ENCODE measurements around the gene RAMP1. TPM values are rescaled to one million over a fixed set of nuclear protein-coding genes. Genes with fewer than 3 reads are reported as not detected.
A peak's percentile ranks its signal among the peaks of the same experiment; 100 is the strongest.
"Not testable (repeated sequence)": the region's sequence is repeated elsewhere in the genome, so short reads cannot be mapped to it uniquely, and the experiment has no call there.

The RAMP1 gene
- total RNA-seq, 2 experiments from 2014 or later: 8.1 to 9.6 TPM

DNA sequence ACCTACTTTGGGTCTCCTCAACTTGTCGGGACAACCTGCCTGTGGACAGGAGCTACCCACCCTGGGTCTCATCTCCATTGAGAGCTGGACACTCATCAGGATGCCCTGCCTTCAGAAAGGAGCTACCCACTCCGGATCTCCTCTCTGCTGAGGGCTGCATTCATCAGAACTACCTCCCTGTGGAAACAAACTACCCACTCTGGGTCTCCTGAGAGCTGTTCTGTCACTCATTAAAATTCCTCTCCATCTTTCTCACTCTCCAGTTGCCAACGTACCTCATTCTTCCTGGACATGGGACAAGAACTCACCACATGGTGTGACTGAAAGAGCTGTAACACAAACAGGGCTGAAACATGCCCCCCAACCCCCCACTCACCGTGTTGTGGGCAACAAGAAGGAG is 84.9 kb downstream of the RAMP1 start:
- ChIA-PET CTCF (no interaction called here), POLR2A (interaction anchor here (3.0 kb wide), 1 partner anchor 45 kb away, joined by 10 read pairs; no protein-coding TSS in a partner anchor)
- H3K4me3 Mint-ChIP-seq: no peak overlapping the region
- H3K4me1 Mint-ChIP-seq: peaks cover 71% of the 10 kb centered on the region
- peaks cover 29% of the 10 kb centered on the region for H3K9me3 Mint-ChIP-seq
- peaks cover 43% of the 10 kb centered on the region for H3K36me3 Mint-ChIP-seq (ENCODE audit: low read depth)
- peaks cover 2% of the 10 kb centered on the region for H3K27me3 Mint-ChIP-seq
- DNase-seq: no peak
- peak overlapping the region; percentile 97 for H3K27ac Mint-ChIP-seq

DNA sequence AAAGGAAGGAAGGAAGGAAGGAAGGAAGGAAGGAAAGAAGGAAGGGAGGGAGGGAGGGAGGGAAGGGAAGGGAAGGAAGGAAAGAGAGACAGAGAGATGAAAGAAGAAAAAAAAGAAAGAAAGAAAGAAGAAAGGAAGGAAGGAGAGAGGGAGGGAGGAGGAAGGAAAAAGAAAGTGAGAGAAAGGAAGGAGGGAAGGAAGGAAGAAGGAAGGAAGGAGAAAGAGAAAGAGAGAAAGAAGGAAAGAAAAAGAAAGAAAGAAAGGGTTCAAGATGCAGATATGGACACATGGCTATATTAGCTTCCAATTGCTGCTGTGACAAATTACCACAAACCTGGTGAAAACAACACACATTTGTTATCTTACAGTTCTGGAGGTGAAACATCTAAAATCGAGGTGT is 87.0 kb downstream of the RAMP1 start:
- H3K9me3 Mint-ChIP-seq: peaks cover 25% of the 10 kb centered on the region
- H3K4me1 Mint-ChIP-seq: peaks cover 52% of the 10 kb centered on the region
- POLR2A ChIA-PET: no interaction called here
- H3K36me3 Mint-ChIP-seq (ENCODE audit: low read depth): peaks cover 38% of the 10 kb centered on the region
- DNase-seq: no peak
- H3K27me3 Mint-ChIP-seq: peaks cover 2% of the 10 kb centered on the region
- H3K4me3 Mint-ChIP-seq: no peak overlapping the region
- CTCF ChIA-PET: no interaction called here
- H3K27ac Mint-ChIP-seq: peak overlapping the region; percentile 35

- H3K4me1 Mint-ChIP-seq: peaks cover 14% of the 10 kb centered on the region
- H3K27ac Mint-ChIP-seq; H3K9me3 Mint-ChIP-seq; H3K36me3 Mint-ChIP-seq (ENCODE audit: low read depth); H3K4me3 Mint-ChIP-seq; DNase-seq; POLR2A ChIA-PET: not testable (repeated sequence)
- H3K27me3 Mint-ChIP-seq: peaks cover 11% of the 10 kb centered on the region
- CTCF ChIA-PET: interaction anchor here (0.9 kb wide), 1 partner anchor 12 kb away, joined by 3 read pairs; no protein-coding TSS in a partner anchor
These were observed 91.9 kb downstream of the RAMP1 start for GRCh38 chr2:237951354-237951753.

DNA sequence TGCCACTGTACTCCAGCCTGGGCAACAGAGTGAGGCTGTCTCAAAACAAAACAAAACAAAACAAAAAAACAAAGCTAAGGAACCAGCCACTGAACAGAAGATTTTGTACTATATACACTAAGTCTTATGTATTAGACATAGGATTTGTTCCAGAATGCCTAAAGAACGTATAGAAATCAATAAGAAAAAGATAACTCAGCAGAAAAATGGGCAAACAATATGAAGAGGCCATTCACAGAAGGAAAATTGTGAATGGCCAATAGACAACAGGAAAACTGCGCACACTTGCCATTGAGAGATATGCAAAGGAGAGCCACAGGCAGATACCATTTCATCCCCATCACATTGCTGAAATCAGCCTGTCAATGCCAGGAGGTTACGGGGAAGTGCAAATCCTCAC is 92.5 kb downstream of the RAMP1 start:
- ChIA-PET CTCF (no interaction called here), POLR2A (interaction anchor here (1.0 kb wide), 1 partner anchor 83 kb away, joined by 3 read pairs; no protein-coding TSS in a partner anchor)
- Mint-ChIP-seq H3K27me3 (peaks cover 14% of the 10 kb centered on the region), H3K4me3 (no peak overlapping the region), H3K36me3 (ENCODE audit: low read depth) (peaks cover 4% of the 10 kb centered on the region), H3K27ac (no peak overlapping the region), H3K9me3 (peaks cover 5% of the 10 kb centered on the region), H3K4me1 (peaks cover 12% of the 10 kb centered on the region)
- no peak for DNase-seq

DNA sequence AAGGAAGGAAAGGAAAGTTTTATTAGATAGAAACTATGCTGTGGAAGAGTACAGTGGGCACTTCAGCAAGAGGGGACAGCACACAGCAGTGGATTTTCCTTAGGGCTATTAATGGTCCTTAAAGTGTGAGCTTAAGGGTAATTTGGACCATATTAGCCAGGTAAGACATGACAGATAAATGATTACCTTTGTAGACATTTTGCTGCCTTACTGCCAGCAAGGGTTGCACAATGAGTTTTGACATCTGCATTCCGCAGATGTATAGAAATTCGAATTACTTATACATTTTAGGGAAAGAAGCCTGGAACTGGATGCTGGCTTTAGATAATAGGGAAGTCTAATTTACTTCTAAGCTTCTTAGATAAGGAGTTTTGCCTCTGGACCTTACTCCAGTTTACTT is 93.4 kb downstream of the RAMP1 start:
- Mint-ChIP-seq H3K4me1 (peaks cover 12% of the 10 kb centered on the region), H3K27ac (no peak overlapping the region), H3K36me3 (ENCODE audit: low read depth) (no peaks in the 10 kb centered on the region), H3K9me3 (no peaks in the 10 kb centered on the region), H3K4me3 (no peak overlapping the region), H3K27me3 (peaks cover 19% of the 10 kb centered on the region)
- CTCF ChIA-PET: interaction anchor here (0.6 to 1.5 kb wide), 2 partner anchors 10 to 29 kb away, joined by 3 to 4 read pairs; no protein-coding TSS in a partner anchor
- POLR2A ChIA-PET: no interaction called here
- no peak for DNase-seq

DNA sequence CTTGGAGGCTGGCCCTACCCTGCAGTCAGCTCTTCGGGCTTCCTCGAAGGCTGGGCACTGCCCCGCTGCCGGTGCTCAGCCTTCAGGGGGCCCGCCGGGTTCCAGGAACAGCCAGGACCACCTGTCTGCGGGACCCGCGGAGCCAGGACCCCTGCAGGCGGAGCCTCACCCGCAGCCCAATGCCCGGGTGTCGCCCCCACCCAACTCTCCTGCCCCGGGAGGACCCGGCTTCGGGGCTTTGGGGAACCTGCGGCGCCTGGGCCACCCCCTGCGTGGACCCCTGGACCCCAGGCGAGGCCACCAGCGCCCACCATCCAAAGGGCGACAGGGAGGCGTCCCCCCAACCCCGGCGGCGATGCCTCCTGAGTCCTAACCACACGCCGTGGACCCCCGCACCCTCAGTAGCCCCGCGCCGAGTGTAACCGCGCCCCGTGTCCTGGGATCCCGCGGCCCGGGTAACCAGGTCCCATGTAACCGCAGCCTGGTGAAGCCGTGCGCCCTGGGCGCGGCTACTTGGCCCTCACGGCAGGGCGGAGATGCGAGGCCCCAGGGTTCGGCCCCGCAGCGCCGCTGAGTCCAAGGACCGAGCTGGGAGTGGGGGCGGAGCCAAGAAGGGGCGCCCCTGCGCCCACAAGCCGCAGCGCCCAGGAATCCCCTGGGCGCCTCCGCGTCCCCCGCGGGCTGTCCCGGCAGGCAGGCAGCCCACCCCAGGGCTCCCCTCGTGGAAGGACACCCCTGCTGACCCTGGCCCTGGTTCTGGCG is 96.4 kb downstream of the RAMP1 start:
- no peak for DNase-seq
- H3K27me3 Mint-ChIP-seq: peaks cover 24% of the 10 kb centered on the region
- POLR2A ChIA-PET: interaction anchor here (0.7 to 1.0 kb wide), 2 partner anchors 14 to 15 kb away, joined by 3 read pairs; no protein-coding TSS in a partner anchor
- no peaks in the 10 kb centered on the region for H3K9me3 Mint-ChIP-seq
- no peak overlapping the region for H3K27ac Mint-ChIP-seq
- CTCF ChIA-PET: interaction anchor here (1.7 kb wide), 1 partner anchor 13 kb away, joined by 4 read pairs; no protein-coding TSS in a partner anchor
- H3K4me1 Mint-ChIP-seq: peaks cover 12% of the 10 kb centered on the region
- H3K36me3 Mint-ChIP-seq (ENCODE audit: low read depth): no peaks in the 10 kb centered on the region
- no peak overlapping the region for H3K4me3 Mint-ChIP-seq

GRCh38 chr2:237956402-237956736 is 96.9 kb downstream of the RAMP1 start:
- no peak for DNase-seq
- POLR2A ChIA-PET: interaction anchor here (0.7 to 1.2 kb wide), 3 partner anchors 11 to 15 kb away, joined by 3 to 5 read pairs (median 3); no protein-coding TSS in a partner anchor
- no peaks in the 10 kb centered on the region for H3K9me3 Mint-ChIP-seq
- H3K4me1 Mint-ChIP-seq: peaks cover 12% of the 10 kb centered on the region
- no peak overlapping the region for H3K4me3 Mint-ChIP-seq
- CTCF ChIA-PET: interaction anchor here (1.2 kb wide), 1 partner anchor 307 kb away, joined by 4 read pairs; no protein-coding TSS in a partner anchor
- H3K27me3 Mint-ChIP-seq: peaks cover 24% of the 10 kb centered on the region
- no peak overlapping the region for H3K27ac Mint-ChIP-seq
- no peaks in the 10 kb centered on the region for H3K36me3 Mint-ChIP-seq (ENCODE audit: low read depth)

GRCh38 chr2:237961637-237962036 is 102.2 kb downstream of the RAMP1 start:
- CTCF ChIA-PET: no interaction called here
- no peak for DNase-seq
- Mint-ChIP-seq H3K27me3 (peaks cover 16% of the 10 kb centered on the region), H3K27ac (no peak overlapping the region), H3K4me3 (no peak overlapping the region), H3K36me3 (ENCODE audit: low read depth) (peaks cover 8% of the 10 kb centered on the region), H3K4me1 (peaks cover 12% of the 10 kb centered on the region), H3K9me3 (peaks cover 16% of the 10 kb centered on the region)
- POLR2A ChIA-PET: no interaction called here

Other genes starting within 250 kb of the RAMP1 start
- gene LRRFIP1, start 232.0 kb upstream of the RAMP1 start, total RNA-seq: 100 to 1,000 TPM; 242 to 248 TPM
- gene RBM44, start 60.8 kb upstream of the RAMP1 start, total RNA-seq: under 1 TPM; 0.75 to 0.93 TPM
- gene UBE2F, start 107.4 kb downstream of the RAMP1 start, total RNA-seq: 10 to 100 TPM; 77.5 to 82.7 TPM
- gene SCLY, start 201.4 kb downstream of the RAMP1 start, total RNA-seq: 10 to 100 TPM; 22.0 to 22.6 TPM
- under 1 TPM; 0.05 to 0.18 TPM for gene ESPNL, start 240.7 kb downstream of the RAMP1 start, total RNA-seq

Data from activated CD4-positive, alpha-beta memory T cell treated with anti-CD3 and anti-CD28 coated beads, Interleukin-2, amount 10 ng/mL, durations not matched to agents 7 days and 5 days (primary cell).